Neutrophil (primary cell): Measurements from ENCODE around the gene CDK9.
"Not testable (repeated sequence)": the region's sequence is repeated elsewhere in the genome, so short reads cannot be mapped to it uniquely, and the experiment has no call there.

Experiments used
- H3K27ac ChIP-seq: fragments of 200-600 bp; sonication (generic); 2 replicates; pipeline ENCODE4 v1.5.1; 2016; ENCODE audit warnings: mild to moderate bottlenecking, moderate library complexity
- H3K27me3 ChIP-seq: fragments of 200-600 bp; sonication (generic); 2 replicates; pipeline ENCODE4 v1.6.0; 2016; ENCODE audit warnings: mild to moderate bottlenecking
- H3K36me3 ChIP-seq: fragments of 200-600 bp; sonication (generic); 2 replicates; pipeline ENCODE4 v1.5.1; 2017
- H3K4me1 ChIP-seq, 2 experiments: fragments of 200-600 bp in 1 of 2; sonication (generic) in 1 of 2; 1 replicate in 1 of 2; 2 replicates in 1 of 2; pipeline versions ENCODE4 v1.5.1 to v1.6.1; 2013 to 2016; ENCODE audit warnings: low read depth in 1 of 2, low read length in 1 of 2, mild to moderate bottlenecking in 1 of 2, moderate library complexity in 1 of 2; ENCODE audit not compliant: control insufficient read depth in 1 of 2, insufficient read depth in 1 of 2
- H3K4me3 ChIP-seq, 2 experiments: fragments of 200-600 bp in 1 of 2; sonication (generic) in 1 of 2; 1 replicate in 1 of 2; 2 replicates in 1 of 2; pipeline ENCODE4 v1.5.1; 2013 to 2016; ENCODE audit warnings: low read depth in 1 of 2, low read length in 1 of 2, mild to moderate bottlenecking in 1 of 2, moderate library complexity in 1 of 2
- H3K9me3 ChIP-seq: fragments of 200-600 bp; sonication (generic); 2 replicates; pipeline ENCODE4 v1.5.1; 2016
- CTCF ChIP-seq: fragments of 200-600 bp; sonication (generic); IDR thresholded peaks from 2 replicates; pipeline ENCODE4 v1.5.1; 2016; ENCODE audit warnings: antibody characterized with exemption

Gene CDK9

GRCh38 chr9:127778280-127779135 lies 7.3 kb upstream of the CDK9 start, which contains the start of gene SH2D3C:
TSS of gene SH2D3C (minus strand) at chr9:127778666. CDS start at chr9:127778627, 39 bp downstream.
- H3K4me1 ChIP-seq = peaks cover 84 to 92% of the 10 kb centered on the region in 2 experiments
- H3K36me3 ChIP-seq = peaks cover 25% of the 10 kb centered on the region
- no peaks in the 10 kb centered on the region for H3K9me3 ChIP-seq
- H3K27ac ChIP-seq = peak within 1 kb of the TSS; percentile 90
- H3K27me3 ChIP-seq = no peaks in the 10 kb centered on the region
- peak; percentile 22 for TF ChIP-seq CTCF
- H3K4me3 ChIP-seq = peak within 1 kb of the TSS; percentile 78 to 97

GRCh38 chr9:127779136-127779981 lies 6.5 kb upstream of the CDK9 start:
- H3K4me1 ChIP-seq = peaks cover 84 to 92% of the 10 kb centered on the region in 2 experiments
- H3K4me3 ChIP-seq = peak overlapping the region; percentile 78 to 97
- no peaks in the 10 kb centered on the region for H3K27me3 ChIP-seq
- TF ChIP-seq CTCF = no peak
- peak overlapping the region; percentile 90 for H3K27ac ChIP-seq
- H3K9me3 ChIP-seq = no peaks in the 10 kb centered on the region
- peaks cover 16% of the 10 kb centered on the region for H3K36me3 ChIP-seq

GRCh38 chr9:127780126-127780885 lies 5.5 kb upstream of the CDK9 start:
- Histone ChIP-seq H3K27ac (peak overlapping the region; percentile 90), H3K4me3 (peak overlapping the region; percentile 78 to 97), H3K27me3 (no peaks in the 10 kb centered on the region), H3K9me3 (no peaks in the 10 kb centered on the region), H3K36me3 (peaks cover 7% of the 10 kb centered on the region), H3K4me1 (peaks cover 84 to 93% of the 10 kb centered on the region in 2 experiments)
- no peak for TF ChIP-seq CTCF

GRCh38 chr9:127780909-127781308 lies 4.9 kb upstream of the CDK9 start:
- Histone ChIP-seq H3K4me1 (peaks cover 78 to 87% of the 10 kb centered on the region in 2 experiments), H3K4me3 (peak overlapping the region; percentile 45 to 78), H3K27ac (peak overlapping the region; percentile 90)
- not testable (repeated sequence) for H3K27me3 ChIP-seq, H3K9me3 ChIP-seq, H3K36me3 ChIP-seq
- peak; percentile 56 for TF ChIP-seq CTCF

GRCh38 chr9:127781806-127782205 lies 4.0 kb upstream of the CDK9 start:
- Histone ChIP-seq H3K27me3 (no peaks in the 10 kb centered on the region), H3K4me1 (peaks cover 75 to 84% of the 10 kb centered on the region in 2 experiments), H3K4me3 (peak overlapping the region in 1 of 2 experiments; percentile 78), H3K36me3 (peaks cover under 1% of the 10 kb centered on the region), H3K27ac (peak overlapping the region; percentile 90), H3K9me3 (no peaks in the 10 kb centered on the region)
- no peak for TF ChIP-seq CTCF
